SK-N-SH (cell line): ENCODE data around the gene ENOX1. TPM values are rescaled to one million over a fixed set of nuclear protein-coding genes. Genes with fewer than 3 reads are reported as not detected.

ENCODE experiments used
- CTCF ChIA-PET: fragments of 300-600, 350-600 bp; formaldehyde crosslinking; extraction: SDS; loops from one replicate; lab custom pipeline; 2021; lab: Yijun Ruan, JAX
- POLR2A ChIA-PET: fragments of 350-600 bp; sonication (Branson Sonifier 250); formaldehyde crosslinking; extraction: SDS; loops from one replicate; lab custom pipeline; 2020; ENCODE audit warnings: antibody characterized with exemption, inconsistent platforms; lab: Yijun Ruan, JAX
- DNase-seq: peaks from one replicate; pipeline ENCODE4 v3.0.0; 2012
- H2AFZ ChIP-seq: fragments of 200-600 bp; sonication (generic); 2 replicates; pipeline ENCODE4 v1.8.1; 2016; ENCODE audit warnings: antibody characterized with exemption, mild to moderate bottlenecking, low read depth
- H3F3A ChIP-seq: fragments of 200-600 bp; sonication (generic); replicated peaks from 2 replicates; pipeline ENCODE3; 2016; ENCODE audit warnings: antibody characterized with exemption, mild to moderate bottlenecking; ENCODE audit not compliant: insufficient read depth
- H3K27ac ChIP-seq, 2 experiments: fragments of 200-500 bp in 1 of 2; fragments of 200-600 bp in 1 of 2; sonication (Bioruptor generic) in 1 of 2; sonication (generic), shearing (Covaris generic) in 1 of 2; 2 replicates each; pipeline versions ENCODE4 v1.5.1 to v1.6.1; 2014 to 2016; ENCODE audit warnings: low read depth in 2 of 2, inconsistent platforms in 1 of 2, low read length in 1 of 2, mild to moderate bottlenecking in 1 of 2, mixed read lengths in 1 of 2
- H3K27me3 ChIP-seq: fragments of 200-600 bp; sonication (generic), shearing (Covaris generic); 2 replicates; pipeline ENCODE4 v1.6.1; 2016; ENCODE audit warnings: mixed run types; ENCODE audit not compliant: insufficient read depth
- H3K36me3 ChIP-seq, 2 experiments: fragments of 200-500 bp in 1 of 2; fragments of 200-600 bp in 1 of 2; sonication (Bioruptor generic) in 1 of 2; sonication (generic) in 1 of 2; replicated peaks in 1 of 2; 2 replicates each; pipeline versions ENCODE3 to v1.5.1; 2014 to 2016; ENCODE audit warnings: low read length in 1 of 2, mild to moderate bottlenecking in 1 of 2; ENCODE audit not compliant: insufficient read depth in 2 of 2, control insufficient read depth in 1 of 2
- H3K4me1 ChIP-seq, 2 experiments: fragments of 200-500 bp in 1 of 2; fragments of 200-600 bp in 1 of 2; sonication (Bioruptor generic) in 1 of 2; sonication (generic), shearing (Covaris generic) in 1 of 2; 2 replicates each; pipeline versions ENCODE4 v1.5.1 to v1.6.1; 2014 to 2016; ENCODE audit warnings: low read depth in 1 of 2, low read length in 1 of 2, mixed run types in 1 of 2; ENCODE audit not compliant: insufficient read depth in 2 of 2, control insufficient read depth in 1 of 2
- H3K4me2 ChIP-seq: fragments of 200-600 bp; sonication (generic), shearing (Covaris generic); 2 replicates; pipeline ENCODE4 v1.6.1; 2017; ENCODE audit warnings: mixed run types
- H3K4me3 ChIP-seq, 2 experiments: fragments of 200-500 bp in 1 of 2; fragments of 200-600 bp in 1 of 2; sonication (Bioruptor generic) in 1 of 2; sonication (generic), shearing (Covaris generic) in 1 of 2; 2 replicates each; pipeline versions ENCODE4 v1.5.1 to v1.8.1; 2014 to 2016; ENCODE audit warnings: low read depth in 2 of 2, inconsistent platforms in 1 of 2, low read length in 1 of 2, mild to moderate bottlenecking in 1 of 2, mixed read lengths in 1 of 2, moderate library complexity in 1 of 2
- H3K79me2 ChIP-seq: fragments of 200-600 bp; sonication (generic); 2 replicates; pipeline ENCODE4 v1.8.1; 2017; ENCODE audit warnings: mild to moderate bottlenecking; ENCODE audit not compliant: insufficient read depth
- H3K9ac ChIP-seq: fragments of 200-600 bp; sonication (generic); 2 replicates; pipeline ENCODE4 v1.6.1; 2017; ENCODE audit warnings: mixed run types
- H3K9me2 ChIP-seq: fragments of 200-600 bp; sonication (generic); 2 replicates; pipeline ENCODE4 v1.6.1; 2017; ENCODE audit warnings: mixed run types
- H3K9me3 ChIP-seq: fragments of 200-600 bp; sonication (generic); 2 replicates; pipeline ENCODE4 v1.6.1; 2017; ENCODE audit warnings: mixed run types, mild to moderate bottlenecking, moderate library complexity
- H4K20me1 ChIP-seq: fragments of 200-600 bp; sonication (generic); 2 replicates; pipeline ENCODE4 v1.6.1; 2017; ENCODE audit warnings: mild to moderate bottlenecking, mixed run types; ENCODE audit not compliant: insufficient read depth
- CHD2 ChIP-seq: fragments of 150-350 bp; IDR thresholded peaks from 2 replicates; pipeline ENCODE4 v1.6.1; 2018; ENCODE audit warnings: low read length; ENCODE audit not compliant: partially characterized antibody
- ELF1 ChIP-seq: IDR thresholded peaks from 2 replicates; pipeline ENCODE4 v1.4.0; 2012
- FOSL2 ChIP-seq: IDR thresholded peaks from 2 replicates; pipeline ENCODE4 v1.4.0; 2012; ENCODE audit warnings: low read depth, mild to moderate bottlenecking, moderate library complexity, borderline replicate concordance
- FOXJ3 ChIP-seq: sonication (generic); formaldehyde crosslinking; IDR thresholded peaks from 2 replicates; pipeline ENCODE4 v1.5.1; 2020; ENCODE audit warnings: mild to moderate bottlenecking, missing genetic modification reagents
- FOXM1 ChIP-seq: IDR thresholded peaks from 2 replicates; pipeline ENCODE4 v1.4.0; 2012; ENCODE audit warnings: low read depth, mild to moderate bottlenecking
- MEF2A ChIP-seq: IDR thresholded peaks from 2 replicates; pipeline ENCODE4 v1.4.0; 2012; ENCODE audit warnings: low read depth, borderline replicate concordance
- RCOR1 ChIP-seq: fragments of 150-350 bp; IDR thresholded peaks from 2 replicates; pipeline ENCODE4 v1.6.1; 2017; ENCODE audit warnings: antibody characterized with exemption, low read length
- SIN3A ChIP-seq: IDR thresholded peaks from 2 replicates; pipeline ENCODE4 v1.6.1; 2012; ENCODE audit warnings: low read depth, mild to moderate bottlenecking, low read length, moderate library complexity, borderline replicate concordance
- SMC3 ChIP-seq: IDR thresholded peaks from 2 replicates; pipeline ENCODE4 v1.6.1; 2012; ENCODE audit warnings: low read depth, low read length, improper control_type of control experiment
- TCF12 ChIP-seq: IDR thresholded peaks from 2 replicates; pipeline ENCODE4 v1.4.0; 2012
- USF1 ChIP-seq: IDR thresholded peaks from 2 replicates; pipeline ENCODE4 v1.4.0; 2012; ENCODE audit warnings: low read depth, borderline replicate concordance
- WGBS: methylation state at CpG from one replicate; pipeline ENCODE4 v1.1.6; 2017; ENCODE audit warnings: low lambda C conversion rate; 5-methylcytosine and 5-hydroxymethylcytosine counted together
- polyA plus RNA-seq, 3 experiments: library from polyadenylated mRNA; depleted of rRNA; stranded (reverse); fragments of >200 nt; gene quantifications; 2 replicates each; pipeline ENCODE4 v1.2.3, GENCODE V29; 2012
- TF ChIP-seq, protein P1 (sequence below): IDR thresholded peaks from 2 replicates; pipeline ENCODE4 v1.4.0; 2012; ENCODE audit warnings: low read depth, borderline replicate concordance

Gene ENOX1
- polyA plus RNA-seq, 1 of the 3 experiments (the other 2 are of a cell fraction), result 5.8 TPM

DNA sequence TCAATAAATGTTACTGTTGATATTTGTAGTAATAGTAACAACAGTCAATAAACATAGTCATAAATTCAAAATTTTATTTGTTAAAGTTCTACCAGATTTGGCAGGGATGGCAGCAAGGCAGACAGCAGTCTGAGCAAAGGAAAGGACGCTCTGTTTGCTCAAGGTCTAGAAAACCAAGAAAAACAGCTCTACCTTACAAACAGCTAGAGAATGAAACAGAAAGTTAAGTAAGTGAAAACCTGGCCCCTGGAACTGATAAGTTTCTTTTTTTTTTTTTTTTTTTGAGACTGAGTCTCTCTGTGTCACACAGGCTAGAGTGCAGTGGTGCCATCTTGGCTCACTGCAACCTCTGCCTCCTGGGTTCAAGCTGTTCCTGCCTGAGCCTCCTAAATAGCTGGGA is 27.9 kb downstream of the ENOX1 start (continued):
- TF ChIP-seq USF1 (no peak), SIN3A (no peak)
- TF ChIP-seq, all 33 proteins: peak for 0

DNA sequence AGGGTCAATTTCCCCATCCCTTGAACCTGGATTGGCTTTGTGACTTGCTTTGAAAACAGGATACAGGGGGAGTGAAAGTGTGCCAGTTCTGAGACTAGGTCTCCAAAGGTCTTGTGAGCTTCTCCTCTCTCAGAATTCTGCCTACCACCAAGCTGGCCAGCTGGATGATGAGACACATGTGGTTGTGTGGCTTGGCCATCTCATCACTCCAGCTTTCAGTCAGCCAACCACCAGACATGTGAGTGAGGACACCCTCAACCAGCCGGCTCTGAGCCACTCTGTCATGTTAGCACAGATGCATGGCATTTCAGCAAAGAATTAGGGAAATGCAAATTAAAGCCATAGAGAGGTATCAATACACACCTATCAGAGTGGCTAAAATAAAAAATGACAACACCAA is 29.5 kb downstream of the ENOX1 start:
- Histone ChIP-seq H3K9me3 (no peaks in the 10 kb centered on the region), H4K20me1 (no peaks in the 10 kb centered on the region), H3K4me2 (no peak overlapping the region), H3K36me3 (no peaks in the 10 kb centered on the region), H2AFZ (no peak overlapping the region), H3K27ac (no peak overlapping the region), H3K27me3 (no peaks in the 10 kb centered on the region), H3K9ac (no peak overlapping the region), H3K4me1 (peaks cover 0 to 2% of the 10 kb centered on the region in 2 experiments; a peak in 2 of 4 replicates), H3K4me3 (no peak overlapping the region), H3F3A (no peaks in the 10 kb centered on the region), H3K9me2 (no peaks in the 10 kb centered on the region), H3K79me2 (no peaks in the 10 kb centered on the region)
- no CpG with 5 or more reads among the region's 1 CpG for WGBS
- no peak for TF ChIP-seq SIN3A
- ChIA-PET POLR2A (no interaction called here), CTCF (no interaction called here)
- no peak for DNase-seq

DNA sequence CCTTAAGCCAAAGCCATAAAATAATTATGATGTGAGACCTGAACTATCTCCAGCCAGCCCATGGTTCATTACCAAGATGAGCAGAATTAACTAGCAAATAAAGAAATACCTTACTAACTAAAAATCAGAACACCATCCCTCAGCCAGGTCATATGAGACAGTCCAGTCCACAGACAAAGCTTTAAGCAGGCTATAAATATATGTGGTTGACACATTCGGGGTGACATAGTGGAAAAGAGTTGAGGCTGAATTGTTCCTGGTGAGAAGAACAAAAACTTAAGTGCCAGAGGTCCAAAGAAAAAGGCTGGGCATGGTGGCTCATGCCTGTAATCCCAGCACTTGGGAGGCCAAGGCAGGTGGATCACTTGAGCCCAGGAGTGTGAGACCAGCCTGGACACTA is 30.9 kb downstream of the ENOX1 start:
- DNase-seq, result no peak
- Histone ChIP-seq H3K27ac (no peak overlapping the region), H3K79me2 (no peaks in the 10 kb centered on the region), H3K4me2 (no peak overlapping the region), H3K9ac (no peak overlapping the region), H3K9me3 (no peaks in the 10 kb centered on the region), H3K4me1 (no peaks in the 10 kb centered on the region; a peak in 1 of 4 replicates), H3K27me3 (no peaks in the 10 kb centered on the region), H2AFZ (no peak overlapping the region), H4K20me1 (no peaks in the 10 kb centered on the region), H3K9me2 (no peaks in the 10 kb centered on the region)
- POLR2A ChIA-PET, result no interaction called here
- no peak for TF ChIP-seq CHD2
- TF ChIP-seq SIN3A, result no peak
- TF ChIP-seq ELF1, result no peak
- TF ChIP-seq, protein P1, sequence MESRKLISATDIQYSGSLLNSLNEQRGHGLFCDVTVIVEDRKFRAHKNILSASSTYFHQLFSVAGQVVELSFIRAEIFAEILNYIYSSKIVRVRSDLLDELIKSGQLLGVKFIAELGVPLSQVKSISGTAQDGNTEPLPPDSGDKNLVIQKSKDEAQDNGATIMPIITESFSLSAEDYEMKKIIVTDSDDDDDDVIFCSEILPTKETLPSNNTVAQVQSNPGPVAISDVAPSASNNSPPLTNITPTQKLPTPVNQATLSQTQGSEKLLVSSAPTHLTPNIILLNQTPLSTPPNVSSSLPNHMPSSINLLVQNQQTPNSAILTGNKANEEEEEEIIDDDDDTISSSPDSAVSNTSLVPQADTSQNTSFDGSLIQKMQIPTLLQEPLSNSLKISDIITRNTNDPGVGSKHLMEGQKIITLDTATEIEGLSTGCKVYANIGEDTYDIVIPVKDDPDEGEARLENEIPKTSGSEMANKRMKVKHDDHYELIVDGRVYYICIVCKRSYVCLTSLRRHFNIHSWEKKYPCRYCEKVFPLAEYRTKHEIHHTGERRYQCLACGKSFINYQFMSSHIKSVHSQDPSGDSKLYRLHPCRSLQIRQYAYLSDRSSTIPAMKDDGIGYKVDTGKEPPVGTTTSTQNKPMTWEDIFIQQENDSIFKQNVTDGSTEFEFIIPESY, result no peak
- no peak for TF ChIP-seq FOXJ3
- no peak for TF ChIP-seq SMC3
- TF ChIP-seq TCF12, result no peak
- no peak for TF ChIP-seq MEF2A
- TF ChIP-seq FOSL2, result no peak
- TF ChIP-seq RCOR1, result no peak
- no peak for TF ChIP-seq FOXM1
- TF ChIP-seq, all 33 proteins: peak for 0
- Histone ChIP-seq H3F3A (no peaks in the 10 kb centered on the region), H3K4me3 (no peak overlapping the region), H3K36me3 (no peaks in the 10 kb centered on the region)
- 75% methylated on average over 1 of the region's 1 CpG for WGBS
- CTCF ChIA-PET, result interaction anchor here (0.7 to 1.5 kb wide), 3 partner anchors 19 to 453 kb away, joined by 3 to 5 read pairs (median 4); no protein-coding TSS in a partner anchor
